A172 (cell line): ENCODE measurements around the gene NMB. TPM values are rescaled to one million over a fixed set of nuclear protein-coding genes. Genes with fewer than 3 reads are reported as not detected.

ENCODE experiments used
- DNase-seq: peaks from one replicate; pipeline ENCODE4 v3.0.0-alpha.2; 2015; ENCODE audit warnings: low spot score
- total RNA-seq: library from RNA; depleted of rRNA; stranded (reverse); fragments of >200 nt; shearing (Covaris generic); gene quantifications from 2 replicates; pipeline ENCODE4 v1.2.3, GENCODE V29; 2014; rRNA removed

The NMB gene
- total RNA-seq, 1 experiment from 2014 or later = 2.8 TPM

DNA sequence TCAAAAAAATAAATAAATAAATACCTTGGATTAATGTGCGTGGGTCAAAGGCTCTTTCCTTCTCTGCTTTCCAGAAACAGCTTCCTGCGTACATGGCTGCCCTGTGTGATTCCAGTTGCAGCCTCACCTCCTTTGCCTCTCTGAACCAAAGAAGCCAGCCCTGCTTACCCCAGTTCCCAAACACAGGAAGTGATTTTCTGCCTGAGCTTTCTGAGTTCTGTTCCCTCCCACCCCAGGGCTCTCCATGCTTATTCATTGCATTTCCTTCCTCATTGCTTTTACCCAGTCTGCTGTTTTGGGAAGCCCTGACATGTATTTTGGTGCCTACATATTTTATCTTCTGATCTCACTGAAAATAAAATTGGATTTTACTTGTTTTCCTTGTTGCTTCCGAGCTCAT is 41.8 kb downstream of the NMB start:
- DNase-seq = no peak

- no peak for DNase-seq
Observed at GRCh38 chr15:84611631-84612030, 46.4 kb downstream of the NMB start.

DNA sequence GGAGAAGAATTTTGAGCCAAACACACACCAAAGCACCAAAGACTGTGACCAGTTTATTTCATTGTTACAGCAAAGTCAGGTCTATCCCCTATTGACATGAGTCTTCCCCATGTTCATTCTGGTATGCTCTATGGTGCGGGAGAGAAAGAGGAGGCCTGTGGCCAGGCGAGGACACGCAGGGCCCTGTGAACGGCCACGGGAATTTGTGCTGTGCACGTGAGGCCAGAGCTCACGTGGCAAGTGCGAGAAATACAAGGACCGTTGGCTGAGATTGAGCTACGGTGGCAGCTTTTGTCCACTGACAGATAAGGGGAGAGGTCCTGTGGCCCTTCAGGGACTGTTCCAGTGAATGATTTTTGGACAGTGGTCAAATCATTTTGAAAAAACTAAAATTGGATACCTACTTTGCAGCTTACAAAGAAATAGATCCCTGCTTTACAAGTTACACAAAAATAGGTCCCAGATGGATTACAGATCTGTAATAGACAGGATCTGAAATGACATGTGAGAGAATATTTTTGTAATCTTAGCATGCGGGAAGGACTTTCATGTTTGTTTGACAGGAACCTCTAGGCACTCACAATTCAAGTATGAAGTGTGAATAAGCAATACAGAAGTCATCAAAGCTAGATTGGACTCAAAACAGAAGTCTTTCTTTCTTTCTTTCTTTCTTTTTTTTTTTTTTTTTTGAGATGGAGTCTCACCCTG is 48.0 kb downstream of the NMB start:
- no peak for DNase-seq

- no peak for DNase-seq
Observed at GRCh38 chr15:84608707-84609284, 49.2 kb downstream of the NMB start.

DNA sequence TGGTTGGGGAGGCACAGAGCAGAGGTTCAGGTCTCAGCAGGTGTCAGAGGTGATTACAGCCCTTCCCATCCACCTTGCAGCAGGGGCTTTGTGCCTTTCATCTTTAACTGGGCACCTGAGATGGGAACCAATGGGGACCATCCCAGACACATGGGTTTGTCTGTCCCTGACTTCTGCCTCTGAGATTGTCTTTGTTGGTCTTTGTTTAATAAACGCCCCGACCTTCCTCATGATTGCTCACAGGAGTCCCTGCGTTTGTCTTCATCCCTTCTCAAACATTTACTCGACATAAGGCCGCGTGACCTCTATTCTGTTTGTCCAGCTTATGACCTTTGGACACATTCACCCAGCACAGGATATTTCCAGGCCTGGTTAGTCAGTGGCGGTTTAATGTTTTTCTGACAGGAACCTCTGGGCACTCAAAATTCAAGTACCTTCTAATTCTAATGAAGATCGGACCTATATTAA is 51.3 kb downstream of the NMB start:
- DNase-seq = no peak

DNA sequence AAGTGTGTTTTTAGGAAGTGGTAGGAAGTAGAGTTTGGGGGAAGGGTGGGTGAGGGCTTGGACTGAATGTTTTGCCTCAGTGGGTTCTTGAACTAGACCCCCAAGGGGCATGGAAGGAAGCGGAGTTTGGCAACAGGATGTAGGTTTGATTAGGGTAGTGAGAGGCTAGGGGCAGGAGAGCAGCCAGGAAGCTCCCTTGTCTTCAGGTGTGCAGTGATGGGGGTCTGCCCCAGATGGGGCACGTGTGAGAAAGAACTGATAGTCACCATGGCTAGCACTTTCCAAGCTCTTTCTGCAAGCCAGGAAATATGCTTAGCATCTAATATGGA is 52.5 kb downstream of the NMB start:
- DNase-seq = no peak

Other genes with a start within 250 kb of the NMB start
- gene ZSCAN2, start 57.2 kb downstream of the NMB start, total RNA-seq = 13.2 and 17.5 TPM in 2 replicates
- gene WDR73, start 3.9 kb downstream of the NMB start, total RNA-seq = 17.8 and 19.0 TPM in 2 replicates
- gene SEC11A, start 57.9 kb upstream of the NMB start, total RNA-seq = 262 and 270 TPM in 2 replicates
- 5.6 and 6.9 TPM in 2 replicates for gene ZNF592, start 90.4 kb upstream of the NMB start, total RNA-seq
- 0.10 and 0.12 TPM in 2 replicates for gene ALPK3, start 159.2 kb upstream of the NMB start, total RNA-seq
- gene SLC28A1, start 226.5 kb upstream of the NMB start, total RNA-seq = not detected in 2 replicates